ENCODE measurements around the gene ZWILCH.

GRCh38 chr15:66497502-66498455, 7.3 kb upstream of the ZWILCH start, which contains the start of gene SNAPC5:
- TF ChIP-seq CTCF (IDR thresholded peaks at IDR 0.05; ENCODE audit: low read depth, low read length, missing input control): peak; percentile 92
- TF ChIP-seq RAD21 (IDR thresholded peaks at IDR 0.05): peak; percentile 84 to 89
- TF ChIP-seq TAF1 (conservative IDR thresholded peaks at IDR 0.05): no peak
- TF ChIP-seq GABPA (IDR thresholded peaks at IDR 0.05 in 1 of 2, conservative IDR thresholded peaks at IDR 0.05 in 1 of 2): peak in 1 of 2 donors; percentile 89
- TF ChIP-seq MAX (IDR thresholded peaks at IDR 0.05): peak; percentile 77
- TF ChIP-seq YY1 (IDR thresholded peaks at IDR 0.05): peak; percentile 77
- TF ChIP-seq RXRA (IDR thresholded peaks at IDR 0.05): peak in 1 of 2 donors; percentile 32
- TF ChIP-seq, protein P1, sequence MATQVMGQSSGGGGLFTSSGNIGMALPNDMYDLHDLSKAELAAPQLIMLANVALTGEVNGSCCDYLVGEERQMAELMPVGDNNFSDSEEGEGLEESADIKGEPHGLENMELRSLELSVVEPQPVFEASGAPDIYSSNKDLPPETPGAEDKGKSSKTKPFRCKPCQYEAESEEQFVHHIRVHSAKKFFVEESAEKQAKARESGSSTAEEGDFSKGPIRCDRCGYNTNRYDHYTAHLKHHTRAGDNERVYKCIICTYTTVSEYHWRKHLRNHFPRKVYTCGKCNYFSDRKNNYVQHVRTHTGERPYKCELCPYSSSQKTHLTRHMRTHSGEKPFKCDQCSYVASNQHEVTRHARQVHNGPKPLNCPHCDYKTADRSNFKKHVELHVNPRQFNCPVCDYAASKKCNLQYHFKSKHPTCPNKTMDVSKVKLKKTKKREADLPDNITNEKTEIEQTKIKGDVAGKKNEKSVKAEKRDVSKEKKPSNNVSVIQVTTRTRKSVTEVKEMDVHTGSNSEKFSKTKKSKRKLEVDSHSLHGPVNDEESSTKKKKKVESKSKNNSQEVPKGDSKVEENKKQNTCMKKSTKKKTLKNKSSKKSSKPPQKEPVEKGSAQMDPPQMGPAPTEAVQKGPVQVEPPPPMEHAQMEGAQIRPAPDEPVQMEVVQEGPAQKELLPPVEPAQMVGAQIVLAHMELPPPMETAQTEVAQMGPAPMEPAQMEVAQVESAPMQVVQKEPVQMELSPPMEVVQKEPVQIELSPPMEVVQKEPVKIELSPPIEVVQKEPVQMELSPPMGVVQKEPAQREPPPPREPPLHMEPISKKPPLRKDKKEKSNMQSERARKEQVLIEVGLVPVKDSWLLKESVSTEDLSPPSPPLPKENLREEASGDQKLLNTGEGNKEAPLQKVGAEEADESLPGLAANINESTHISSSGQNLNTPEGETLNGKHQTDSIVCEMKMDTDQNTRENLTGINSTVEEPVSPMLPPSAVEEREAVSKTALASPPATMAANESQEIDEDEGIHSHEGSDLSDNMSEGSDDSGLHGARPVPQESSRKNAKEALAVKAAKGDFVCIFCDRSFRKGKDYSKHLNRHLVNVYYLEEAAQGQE (IDR thresholded peaks at IDR 0.05): peak; percentile 29
- TF ChIP-seq SP1 (IDR thresholded peaks at IDR 0.05): peak; percentile 42
- TF ChIP-seq EGR1 (IDR thresholded peaks at IDR 0.05; ENCODE audit: low read depth in 2 of 2): no peak
